IPS-NIHi11 (cell line): Measurements from ENCODE around the gene LOXL4.

Experiments
- DNase-seq: peaks from one replicate; pipeline ENCODE4 v3.0.0; 2012; ENCODE audit warnings: mixed read lengths, low spot score

Gene LOXL4

GRCh38 chr10:98267894-98268693, at the start of gene LOXL4:
Gene LOXL4 (minus strand): TSS chr10:98268194. CDS start chr10:98263019, 5,175 bp downstream.
- DNase-seq: peak; percentile 82

- no peak for DNase-seq
Measured at GRCh38 chr10:98316661-98317060, 48.7 kb upstream of the LOXL4 start.

DNA sequence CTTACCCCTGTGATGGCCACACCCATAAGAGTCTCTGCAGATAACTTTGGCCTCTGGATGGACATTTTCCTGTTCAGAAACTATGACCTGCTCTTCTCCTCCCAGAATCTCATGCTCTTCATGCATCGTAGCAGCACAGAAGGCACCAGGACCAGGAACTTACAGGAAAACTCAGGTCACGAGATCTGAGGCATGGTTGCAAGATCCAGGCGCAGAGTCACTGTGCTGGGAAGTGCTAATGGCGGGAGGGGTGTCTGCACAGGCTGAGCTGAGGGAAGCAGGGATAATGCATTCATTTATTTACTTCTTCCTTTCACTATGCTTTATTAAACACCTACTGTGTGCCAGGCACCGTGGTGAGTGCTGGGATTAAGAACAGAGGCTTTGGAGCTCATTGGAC, 48.2 kb upstream of the LOXL4 start:
- DNase-seq: no peak

DNA sequence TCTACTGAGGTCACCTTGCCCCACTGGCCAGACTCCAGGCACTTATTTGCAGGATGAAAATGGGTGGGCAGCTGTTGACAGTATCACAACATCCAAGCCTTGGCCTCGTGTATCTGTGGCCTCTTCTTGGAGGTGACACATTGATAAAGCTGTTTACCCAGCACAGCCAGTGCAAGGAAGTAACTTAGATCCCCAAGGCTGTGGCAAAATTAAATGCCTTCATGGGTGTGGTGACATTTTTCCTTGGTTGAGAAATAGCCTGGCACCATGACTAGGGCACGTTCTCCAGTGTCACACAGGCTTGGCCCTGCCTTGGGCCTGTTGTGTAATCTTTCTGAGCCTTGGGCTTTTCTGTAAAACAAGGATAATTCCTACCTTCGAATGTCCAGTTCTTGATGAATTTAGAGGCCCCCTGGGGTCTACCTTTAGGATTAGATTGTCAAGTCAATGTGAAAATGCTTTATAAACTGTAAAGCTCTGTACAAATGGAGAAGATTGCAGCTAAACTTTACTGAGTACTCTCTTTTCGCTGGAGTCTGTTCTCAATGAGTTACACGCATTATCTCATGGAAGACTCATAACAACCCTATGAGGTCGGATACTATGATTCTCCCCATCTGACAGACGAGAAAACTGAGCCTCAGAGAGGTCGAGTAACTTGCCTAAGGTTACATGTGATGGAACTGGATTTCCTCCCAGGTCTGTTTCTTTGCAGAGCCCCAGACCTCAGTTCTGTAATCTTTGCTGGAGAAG, 46.7 kb upstream of the LOXL4 start:
- DNase-seq: no peak

GRCh38 chr10:98313598-98313997, 45.6 kb upstream of the LOXL4 start:
- DNase-seq: no peak

DNA sequence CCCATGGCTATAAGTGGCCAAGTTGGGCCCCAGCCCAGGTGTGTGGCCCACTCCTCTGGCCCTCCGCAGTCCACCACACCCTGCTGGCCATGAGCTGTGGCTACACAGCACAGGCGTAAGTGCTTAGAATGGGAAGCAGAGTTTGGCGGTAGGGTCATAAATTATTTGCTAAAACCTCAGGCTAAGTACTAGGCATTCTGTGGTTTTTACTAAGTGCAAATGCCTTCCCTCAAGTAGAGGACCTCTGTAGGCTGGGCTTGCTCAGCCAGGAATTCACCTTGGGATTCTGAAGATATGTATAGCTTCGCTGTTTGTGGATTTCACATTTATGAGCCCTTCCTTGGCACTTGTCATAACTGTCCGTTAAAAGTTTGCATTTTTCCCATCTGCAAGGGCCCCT, 44.8 kb upstream of the LOXL4 start:
- no peak for DNase-seq

DNA sequence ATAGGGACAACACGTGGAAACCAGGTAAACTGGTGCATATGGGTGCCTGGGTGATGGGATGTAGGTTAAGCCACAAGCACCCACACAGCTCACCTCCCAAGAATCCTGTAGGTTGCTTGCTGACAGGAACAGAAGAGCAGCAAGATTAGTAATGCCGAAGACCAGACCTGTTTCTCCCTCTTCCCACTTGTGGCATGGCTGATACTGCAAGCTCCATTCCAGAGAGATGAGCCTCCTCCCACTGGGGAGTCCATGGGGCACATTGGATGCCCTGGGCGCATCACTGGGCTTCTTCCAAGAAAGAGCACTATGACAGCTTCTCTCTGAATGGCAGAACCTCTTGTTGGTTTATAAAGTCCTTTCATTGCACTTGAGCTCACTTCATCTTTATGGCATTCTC, 44.4 kb upstream of the LOXL4 start:
- DNase-seq: no peak

DNA sequence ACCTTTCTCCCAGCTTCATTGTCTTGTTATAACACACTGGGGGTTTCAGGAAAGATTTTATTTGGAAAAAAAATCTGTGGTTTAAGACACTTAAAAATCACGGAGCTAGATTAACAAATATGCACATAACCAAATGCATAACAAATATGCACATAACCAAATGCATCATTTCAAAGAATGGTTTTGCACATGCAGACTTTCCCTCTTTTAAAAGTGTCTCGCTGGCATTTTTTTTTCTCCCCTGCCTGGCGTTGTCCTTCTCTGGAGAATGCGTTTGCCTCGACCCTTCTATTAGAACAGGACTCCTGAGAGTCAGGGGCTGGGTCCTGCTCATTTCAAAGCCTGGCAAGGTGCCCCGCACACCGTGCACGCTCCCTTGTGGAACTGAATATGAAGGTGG, 42.7 kb upstream of the LOXL4 start:
- DNase-seq: no peak

DNA sequence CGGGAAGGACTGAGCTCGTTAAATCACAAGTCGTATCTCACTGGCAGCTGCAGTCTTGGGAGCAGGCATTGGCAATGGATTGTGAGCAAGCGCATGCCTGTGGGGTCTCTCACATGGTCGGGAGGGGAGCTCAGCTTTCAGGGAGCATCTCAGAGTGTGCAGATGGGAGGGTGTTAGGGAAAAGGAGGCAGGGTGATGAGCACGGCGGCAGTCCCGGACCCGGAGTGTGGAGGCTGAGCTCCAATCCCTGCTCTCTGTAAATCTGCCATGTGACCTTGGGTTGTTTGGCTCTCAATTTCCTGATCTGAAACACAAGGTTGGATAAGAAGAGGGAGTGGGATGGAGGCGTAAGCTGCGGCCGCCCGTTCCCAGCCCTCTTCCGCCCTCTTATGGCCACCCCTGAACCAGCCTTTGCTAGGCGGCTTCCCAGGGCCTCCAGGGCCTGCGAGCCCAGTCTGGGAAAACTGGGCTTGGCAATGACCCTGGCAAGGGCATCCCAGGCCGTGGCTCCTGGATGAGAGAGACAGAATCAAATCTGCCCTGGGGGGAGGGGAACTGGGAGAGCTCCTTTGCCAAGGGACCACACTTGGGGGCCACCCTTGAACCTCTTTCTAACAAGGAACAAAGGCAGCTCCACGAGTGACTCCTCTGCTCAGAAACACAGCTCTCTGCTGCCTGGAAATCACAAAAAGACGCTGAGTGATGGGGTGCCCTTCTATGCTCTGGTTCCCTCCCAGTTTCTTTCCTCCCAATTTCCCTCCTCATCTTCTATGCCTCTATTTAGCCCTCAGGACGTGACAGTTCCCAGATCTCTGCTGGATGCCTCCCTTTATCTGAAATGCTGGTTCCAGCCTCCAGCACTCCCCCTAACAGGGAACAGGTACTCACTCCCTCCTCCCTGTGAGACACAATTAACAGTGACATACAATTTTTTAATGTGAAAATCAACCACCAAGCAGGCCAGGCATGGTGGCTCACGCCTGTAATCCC, 41.7 kb upstream of the LOXL4 start:
- DNase-seq: peak; percentile 94

DNA sequence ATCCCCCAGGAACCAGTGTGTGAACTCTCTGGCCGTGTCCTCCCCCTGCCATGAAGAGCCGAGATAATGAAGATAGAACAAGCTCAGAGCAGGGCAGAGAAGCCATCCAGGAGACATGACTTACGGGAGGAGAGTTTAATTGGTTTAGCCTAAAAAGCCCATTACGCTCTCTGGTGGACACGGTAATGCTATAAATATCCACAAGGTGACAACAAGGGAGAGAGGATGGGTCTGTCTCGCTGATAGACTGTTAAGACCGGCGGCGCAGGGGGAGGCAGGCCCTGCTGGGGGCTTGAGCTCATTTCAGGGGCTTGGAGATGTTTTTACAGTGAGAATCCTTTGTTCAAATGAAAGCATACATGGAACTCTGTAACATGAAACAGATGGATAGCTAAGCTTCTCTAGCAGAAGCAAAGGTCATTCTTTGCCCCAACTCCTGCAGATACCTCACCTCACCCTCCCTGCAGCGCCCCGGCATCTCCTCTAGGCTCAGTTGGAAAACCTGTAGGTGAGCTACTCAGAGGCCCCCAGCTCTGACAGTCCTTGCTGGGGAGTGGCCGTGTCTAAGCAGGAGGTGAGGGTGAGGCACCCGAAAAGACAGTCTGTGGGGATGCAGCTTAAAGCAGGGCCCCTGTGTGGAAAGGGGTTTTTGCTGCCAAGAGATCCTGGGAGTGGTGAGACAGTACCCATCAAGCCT, 40.8 kb upstream of the LOXL4 start:
- DNase-seq: peak; percentile 47

DNA sequence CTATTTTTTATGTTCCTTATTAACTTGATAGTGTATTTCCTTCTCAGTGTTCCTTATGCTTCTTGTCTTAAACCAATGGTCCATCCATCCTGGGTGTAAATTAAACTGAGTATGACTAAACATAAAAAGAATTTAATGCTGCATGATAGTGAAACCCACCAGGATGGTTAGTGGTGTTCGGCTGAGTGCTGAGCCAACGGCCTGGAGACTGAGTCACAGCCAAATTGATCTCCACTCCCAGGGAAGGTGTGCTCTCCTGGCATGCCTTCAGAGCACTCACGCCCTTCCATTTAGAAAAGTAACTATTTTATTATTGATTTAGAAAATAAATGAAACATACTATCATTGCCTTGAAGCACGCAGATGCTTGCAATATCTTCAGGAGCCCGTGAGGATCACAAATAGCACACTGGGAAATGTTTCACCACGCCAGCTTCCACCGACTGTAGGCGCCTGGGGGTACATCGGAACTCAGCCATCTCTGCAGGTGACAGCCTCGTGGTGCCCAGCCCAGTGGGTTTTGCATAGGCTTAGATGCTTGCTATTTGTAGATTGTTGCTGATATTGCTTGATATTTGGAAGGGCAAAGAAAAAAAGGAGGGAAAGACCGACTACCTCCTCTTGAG, 40.0 kb upstream of the LOXL4 start:
- DNase-seq: no peak

GRCh38 chr10:98306501-98306900, 38.5 kb upstream of the LOXL4 start:
- DNase-seq: no peak

- peak; percentile 38 for DNase-seq
Measured at GRCh38 chr10:98303569-98303968, 35.6 kb upstream of the LOXL4 start.

GRCh38 chr10:98302741-98303365, 34.9 kb upstream of the LOXL4 start:
- peak; percentile 33 for DNase-seq

GRCh38 chr10:98301664-98302319, 33.8 kb upstream of the LOXL4 start:
- no peak for DNase-seq

- no peak for DNase-seq
Measured at GRCh38 chr10:98300526-98301229, 32.7 kb upstream of the LOXL4 start.

DNA sequence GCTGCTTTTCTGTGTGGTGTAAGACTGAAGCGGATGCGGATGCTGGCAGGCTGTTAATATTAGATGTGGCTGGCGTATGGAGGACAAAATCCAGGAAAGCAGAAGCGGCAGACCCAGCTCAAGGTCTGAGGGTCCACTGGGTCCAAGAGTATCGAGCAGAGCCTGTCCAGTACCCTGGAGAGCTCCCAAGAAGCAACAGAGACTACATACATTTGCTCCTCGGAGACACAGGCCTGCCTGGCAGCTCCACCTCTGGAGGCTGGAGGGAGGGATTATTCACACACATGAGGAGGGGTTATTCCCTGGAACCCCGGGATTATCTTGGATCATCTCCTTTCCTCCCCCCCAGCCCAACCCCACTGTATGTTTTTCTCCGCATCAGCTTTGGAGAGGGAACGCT, 31.3 kb upstream of the LOXL4 start:
- DNase-seq: peak; percentile 76

DNA sequence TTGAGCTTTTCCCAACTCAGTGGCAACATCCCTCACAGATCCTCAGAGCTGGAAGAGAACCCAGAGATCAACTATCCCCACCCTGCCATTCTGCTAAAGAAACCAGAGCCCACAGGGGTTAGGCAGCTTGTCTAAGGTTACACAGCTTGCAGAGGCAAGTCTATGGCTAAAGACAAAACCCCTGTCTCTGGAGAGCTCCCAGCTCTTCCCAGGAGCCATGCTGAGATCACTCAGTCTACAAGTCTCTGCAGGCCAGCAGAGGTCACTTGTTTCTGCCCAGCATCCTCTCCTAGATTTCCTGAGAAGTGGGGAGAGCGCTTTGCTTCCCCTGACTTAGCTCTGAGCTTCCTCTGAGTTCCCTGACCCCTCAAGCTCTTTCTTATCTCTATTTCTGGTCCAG, 28.5 kb upstream of the LOXL4 start:
- DNase-seq: peak; percentile 44

DNA sequence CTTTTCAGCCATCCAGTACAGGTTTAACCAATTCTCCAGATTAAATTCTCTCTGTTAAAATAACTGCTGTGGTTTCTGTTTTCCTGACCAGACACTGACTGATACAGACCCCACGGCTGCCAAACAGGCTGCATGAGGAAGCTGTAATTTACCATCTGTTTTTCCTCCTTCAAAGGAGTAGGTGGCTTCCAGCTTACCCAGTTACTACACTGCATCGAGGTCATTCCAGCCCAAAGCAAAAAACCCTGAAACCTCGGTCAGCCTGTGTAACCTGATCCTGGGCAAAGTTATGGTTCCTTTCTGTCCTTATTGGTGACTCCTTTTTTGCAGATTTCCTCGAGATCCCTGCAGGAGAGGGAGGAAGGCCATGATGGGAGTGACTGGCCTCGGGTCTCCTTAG, 27.9 kb upstream of the LOXL4 start:
- peak; percentile 49 for DNase-seq
